ENCODE measurements around the gene MTCP1.

GRCh38 chrX:155094468-155095061 lies 23.6 kb upstream of the MTCP1 start:
- no peak for TF ChIP-seq ZNF70 (CRISPR knock-in tag; IDR thresholded peaks at IDR 0.05)
- no peak for TF ChIP-seq CREB5 (CRISPR knock-in tag; IDR thresholded peaks at IDR 0.05; ENCODE audit: low read depth)
- TF ChIP-seq ZNF565 (CRISPR knock-in tag; conservative IDR thresholded peaks at IDR 0.05; ENCODE audit: low read depth): no peak

Data from SK-N-SH treated with all-trans-retinoic acid at 6 μM for 48 hours (cell line).